Smooth muscle cell of the pulmonary artery (primary cell): ENCODE results near the gene SENP3. TPM values are rescaled to one million over a fixed set of nuclear protein-coding genes. Genes with fewer than 3 reads are reported as not detected.

ENCODE experiments used
- total RNA-seq: library from RNA; depleted of rRNA; stranded (reverse); fragments of >200 nt; gene quantifications from 2 replicates; pipeline ENCODE4 v1.2.3, GENCODE V29; 2014

SENP3 gene
- 65.9 and 75.8 TPM in 2 replicates for total RNA-seq

GRCh38 chr17:7561589-7562207 lies at the start of gene SENP3:
Gene SENP3, plus strand, starts transcription at chr17:7561919. Its CDS starts 1,158 bp downstream, at chr17:7563077.

GRCh38 chr17:7548585-7549400 lies 12.9 kb upstream of the SENP3 start, which contains the start of gene TNFSF12:
Gene TNFSF12, plus strand, starts transcription at chr17:7549058. Its CDS starts 96 bp downstream, at chr17:7549154.

GRCh38 chr17:7558544-7559319 lies 3.0 kb upstream of the SENP3 start, which contains the start of gene TNFSF13:
Gene TNFSF13, plus strand, starts transcription at chr17:7558750. Its CDS starts 290 bp downstream, at chr17:7559040.

GRCh38 chr17:7579001-7579833 lies 17.5 kb downstream of the SENP3 start, which contains the start of gene CD68:
Gene CD68, plus strand, starts transcription at chr17:7579638. Its CDS starts 40 bp downstream, at chr17:7579678.

GRCh38 chr17:7583253-7584109 lies 21.8 kb downstream of the SENP3 start, which contains the start of gene MPDU1:
Gene MPDU1, plus strand, starts transcription at chr17:7583852. Its CDS starts 11 bp downstream, at chr17:7583863.

GRCh38 chr17:7589891-7590691 lies 28.4 kb downstream of the SENP3 start, which contains the start of gene SOX15:
Gene SOX15, minus strand, starts transcription at chr17:7590094. Its CDS starts 418 bp downstream, at chr17:7589676.

GRCh38 chr17:7614425-7615264 lies 52.9 kb downstream of the SENP3 start, which contains the start of gene FXR2:
Gene FXR2, minus strand, starts transcription at chr17:7614897. Its CDS starts 365 bp downstream, at chr17:7614532.

Other genes with a start within 250 kb of the SENP3 start
- 20.3 and 20.4 TPM in 2 replicates for gene GPS2, start 246.6 kb upstream of the SENP3 start, total RNA-seq
- gene NEURL4, start 232.6 kb upstream of the SENP3 start, total RNA-seq, result 21.6 and 31.2 TPM in 2 replicates
- gene ACAP1, start 225.4 kb upstream of the SENP3 start, total RNA-seq, result 0.33 and 0.99 TPM in 2 replicates
- 13.4 and 14.2 TPM in 2 replicates for gene KCTD11, start 209.8 kb upstream of the SENP3 start, total RNA-seq
- not detected in 2 replicates for gene TMEM95, start 206.8 kb upstream of the SENP3 start, total RNA-seq
- 0.20 and 0.26 TPM in 2 replicates for gene TNK1, start 180.8 kb upstream of the SENP3 start, total RNA-seq
- 52.9 and 58.3 TPM in 2 replicates for gene PLSCR3, start 167.4 kb upstream of the SENP3 start, total RNA-seq
- gene TMEM256, start 157.8 kb upstream of the SENP3 start, total RNA-seq, result 57.9 and 74.2 TPM in 2 replicates
- 23.7 and 28.4 TPM in 2 replicates for gene NLGN2, start 154.1 kb upstream of the SENP3 start, total RNA-seq
- not detected in 2 replicates for gene SPEM1, start 141.6 kb upstream of the SENP3 start, total RNA-seq
- gene SPEM2, start 136.3 kb upstream of the SENP3 start, total RNA-seq, result not detected in 2 replicates
- not detected in 2 replicates for gene SPEM3, start 133.1 kb upstream of the SENP3 start, total RNA-seq
- 2.5 and 3.2 TPM in 2 replicates for gene TMEM102, start 126.5 kb upstream of the SENP3 start, total RNA-seq
- gene FGF11, start 122.4 kb upstream of the SENP3 start, total RNA-seq, result 12.9 and 16.7 TPM in 2 replicates
- gene CHRNB1, start 116.9 kb upstream of the SENP3 start, total RNA-seq, result 5.2 and 6.7 TPM in 2 replicates
- 39.2 and 45.6 TPM in 2 replicates for gene ZBTB4, start 82.3 kb upstream of the SENP3 start, total RNA-seq
- gene SLC35G6, start 80.5 kb upstream of the SENP3 start, total RNA-seq, result not detected in 2 replicates
- gene POLR2A, start 77.6 kb upstream of the SENP3 start, total RNA-seq, result 117 and 118 TPM in 2 replicates
- gene TNFSF12, start 12.9 kb upstream of the SENP3 start, total RNA-seq, result 21.6 and 23.8 TPM in 2 replicates
- 1.4 and 2.4 TPM in 2 replicates for gene TNFSF13, start 3.2 kb upstream of the SENP3 start, total RNA-seq
- gene CD68, start 17.7 kb downstream of the SENP3 start, total RNA-seq, result 59.6 and 60.2 TPM in 2 replicates
- gene MPDU1, start 21.9 kb downstream of the SENP3 start, total RNA-seq, result 36.2 and 54.1 TPM in 2 replicates
- gene SOX15, start 28.2 kb downstream of the SENP3 start, total RNA-seq, result 0.07 and 0.26 TPM in 2 replicates
- gene FXR2, start 53.0 kb downstream of the SENP3 start, total RNA-seq, result 42.3 and 51.2 TPM in 2 replicates
- gene SAT2, start 65.9 kb downstream of the SENP3 start, total RNA-seq, result 34.7 and 35.4 TPM in 2 replicates
- gene SHBG, start 68.2 kb downstream of the SENP3 start, total RNA-seq, result 0.53 and 0.72 TPM in 2 replicates
- 0.07 and 0.33 TPM in 2 replicates for gene ATP1B2, start 89.0 kb downstream of the SENP3 start, total RNA-seq
- 32.2 and 47.2 TPM in 2 replicates for gene TP53, start 125.6 kb downstream of the SENP3 start, total RNA-seq
- gene WRAP53, start 126.6 kb downstream of the SENP3 start, total RNA-seq, result 2.7 and 3.5 TPM in 2 replicates
- gene EFNB3, start 143.3 kb downstream of the SENP3 start, total RNA-seq, result 0.10 and 0.39 TPM in 2 replicates
- gene DNAH2, start 155.8 kb downstream of the SENP3 start, total RNA-seq, result 0.23 and 0.39 TPM in 2 replicates